Measurements from ENCODE around the gene TM9SF2. TPM values are rescaled to one million over a fixed set of nuclear protein-coding genes. Genes with fewer than 3 reads are reported as not detected.

Gene TM9SF2
- total and polyA plus RNA-seq, 2 of the 4 experiments (the other 2 are of a cell fraction): 46.1 to 85.5 TPM

Small RNAs within 50 kb of the gene (microRNA-seq; reads per million reads assigned to microRNA genes)
- gene AL139035.1 (ENCODE audit: insufficient read depth, insufficient read length): not detected

Small RNAs within 50 kb of the gene (small RNA-seq; reads per million reads assigned to genes)
- gene AL139035.1: 0 to 0.08 (median 0) reads per million in 5 experiments

Other genes starting within 250 kb of the TM9SF2 start
- not detected in 2 replicates for gene GPR18, start 243.1 kb upstream of the TM9SF2 start, total RNA-seq (2012; rRNA removed)
- gene GPR18, start 243.1 kb upstream of the TM9SF2 start, polyA plus RNA-seq (2012; rRNA removed): not detected in 2 replicates
- gene GPR183, start 194.1 kb upstream of the TM9SF2 start, total RNA-seq (2012; rRNA removed): 0.18 and 0.28 TPM in 2 replicates
- 0.31 and 0.44 TPM in 2 replicates for gene GPR183, start 194.1 kb upstream of the TM9SF2 start, polyA plus RNA-seq (2012; rRNA removed)
- gene CLYBL, start 105.2 kb downstream of the TM9SF2 start, total RNA-seq (2012; rRNA removed): 0.18 and 0.28 TPM in 2 replicates
- 0.50 and 0.87 TPM in 2 replicates for gene CLYBL, start 105.2 kb downstream of the TM9SF2 start, polyA plus RNA-seq (2012; rRNA removed)